ENCODE results near the gene ACD.

DNA sequence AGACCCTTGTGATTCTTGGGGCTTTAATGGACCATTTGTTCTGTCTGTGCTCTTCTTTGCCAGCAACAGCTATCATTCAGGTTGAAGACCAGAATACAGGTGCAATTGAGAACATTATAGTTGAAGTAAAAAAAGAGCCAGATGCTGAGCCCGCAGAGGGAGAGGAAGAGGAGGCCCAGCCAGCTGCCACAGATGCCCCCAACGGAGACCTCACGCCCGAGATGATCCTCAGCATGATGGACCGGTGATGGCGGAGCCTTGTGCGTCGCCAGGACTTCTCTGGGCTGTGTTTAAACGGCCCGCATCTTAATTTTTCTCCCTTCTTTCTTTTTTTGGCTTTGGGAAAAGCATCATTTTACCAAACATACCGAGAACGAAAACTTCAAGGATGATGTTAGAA is 22.4 kb downstream of the ACD start:
- TF ChIP-seq POLR2AphosphoS5 (IDR thresholded peaks at IDR 0.05; ENCODE audit: low read depth, low read length) (no peak), EP300 (IDR thresholded peaks at IDR 0.05; ENCODE audit: borderline replicate concordance in 1 of 2, low read depth in 2 of 2, low read length in 2 of 2) (no peak)
- TF ChIP-seq, protein P1, sequence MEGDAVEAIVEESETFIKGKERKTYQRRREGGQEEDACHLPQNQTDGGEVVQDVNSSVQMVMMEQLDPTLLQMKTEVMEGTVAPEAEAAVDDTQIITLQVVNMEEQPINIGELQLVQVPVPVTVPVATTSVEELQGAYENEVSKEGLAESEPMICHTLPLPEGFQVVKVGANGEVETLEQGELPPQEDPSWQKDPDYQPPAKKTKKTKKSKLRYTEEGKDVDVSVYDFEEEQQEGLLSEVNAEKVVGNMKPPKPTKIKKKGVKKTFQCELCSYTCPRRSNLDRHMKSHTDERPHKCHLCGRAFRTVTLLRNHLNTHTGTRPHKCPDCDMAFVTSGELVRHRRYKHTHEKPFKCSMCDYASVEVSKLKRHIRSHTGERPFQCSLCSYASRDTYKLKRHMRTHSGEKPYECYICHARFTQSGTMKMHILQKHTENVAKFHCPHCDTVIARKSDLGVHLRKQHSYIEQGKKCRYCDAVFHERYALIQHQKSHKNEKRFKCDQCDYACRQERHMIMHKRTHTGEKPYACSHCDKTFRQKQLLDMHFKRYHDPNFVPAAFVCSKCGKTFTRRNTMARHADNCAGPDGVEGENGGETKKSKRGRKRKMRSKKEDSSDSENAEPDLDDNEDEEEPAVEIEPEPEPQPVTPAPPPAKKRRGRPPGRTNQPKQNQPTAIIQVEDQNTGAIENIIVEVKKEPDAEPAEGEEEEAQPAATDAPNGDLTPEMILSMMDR (IDR thresholded peaks at IDR 0.05; ENCODE audit: control extremely low read depth in 1 of 3, insufficient read depth in 1 of 3, low read depth in 1 of 3, low read length in 3 of 3) = no peak
- TF ChIP-seq, protein P2, sequence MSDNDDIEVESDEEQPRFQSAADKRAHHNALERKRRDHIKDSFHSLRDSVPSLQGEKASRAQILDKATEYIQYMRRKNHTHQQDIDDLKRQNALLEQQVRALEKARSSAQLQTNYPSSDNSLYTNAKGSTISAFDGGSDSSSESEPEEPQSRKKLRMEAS (IDR thresholded peaks at IDR 0.05) = no peak
